ENCODE data around the gene GPX6.

Gene GPX6

DNA sequence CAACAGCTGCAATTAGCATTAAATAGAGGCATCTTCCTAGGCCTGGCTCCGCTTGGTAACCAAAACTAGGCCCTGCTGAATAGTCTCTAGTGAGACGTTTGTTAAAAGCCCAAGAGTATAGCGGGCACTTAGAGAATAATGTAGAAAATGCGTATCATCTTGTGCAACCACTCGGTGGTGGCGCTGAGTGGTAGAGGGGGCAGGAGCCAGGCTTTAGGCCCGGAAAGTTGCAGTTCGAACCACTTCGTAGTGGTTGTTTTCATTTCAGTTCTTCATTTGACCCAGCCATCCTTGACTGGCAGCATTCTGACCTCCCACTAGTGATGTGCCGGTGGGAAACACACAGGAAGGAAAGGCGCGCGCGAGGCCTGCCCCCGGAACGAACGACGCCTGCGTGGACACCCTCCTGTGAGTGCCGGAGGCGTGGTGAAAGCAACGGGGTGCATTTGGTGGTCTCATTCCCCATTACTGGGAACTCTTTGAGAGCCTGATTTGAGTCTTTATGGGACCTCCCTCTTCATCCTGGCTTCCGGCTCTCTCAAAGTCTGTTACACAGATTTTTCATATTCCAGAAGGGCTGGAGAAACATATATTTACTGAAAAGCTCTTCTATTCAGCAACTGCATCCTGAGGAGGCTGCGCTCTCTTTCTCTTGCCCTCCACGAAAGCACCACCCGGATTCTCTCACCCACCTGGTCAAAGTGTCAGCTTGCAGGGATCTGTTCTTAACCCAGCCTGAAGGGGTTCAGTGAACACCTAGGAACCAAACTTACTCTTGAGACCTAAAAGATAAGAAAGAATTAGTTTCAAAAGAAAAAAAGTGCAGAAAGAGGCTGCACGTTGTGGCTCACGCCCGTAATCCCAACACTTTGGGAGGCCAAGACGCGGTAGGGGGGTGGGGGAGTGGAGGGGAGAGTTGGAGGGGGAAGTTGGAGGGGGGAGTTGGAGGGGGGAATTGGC lies 28.3 kb upstream of the GPX6 start:
- no peak for FAIRE-seq
- TF ChIP-seq PAX5 (IDR thresholded peaks at IDR 0.05; ENCODE audit: insufficient read depth, low read length, severe bottlenecking), result no peak
- TF ChIP-seq SPI1 (IDR thresholded peaks at IDR 0.05; ENCODE audit: low read depth, low read length), result 0 out of 2 replicates have a peak, but pooled peaks have one; percentile 7
- peak; percentile 13 for DNase-seq (ENCODE audit: insufficient read length, low spot score)

DNA sequence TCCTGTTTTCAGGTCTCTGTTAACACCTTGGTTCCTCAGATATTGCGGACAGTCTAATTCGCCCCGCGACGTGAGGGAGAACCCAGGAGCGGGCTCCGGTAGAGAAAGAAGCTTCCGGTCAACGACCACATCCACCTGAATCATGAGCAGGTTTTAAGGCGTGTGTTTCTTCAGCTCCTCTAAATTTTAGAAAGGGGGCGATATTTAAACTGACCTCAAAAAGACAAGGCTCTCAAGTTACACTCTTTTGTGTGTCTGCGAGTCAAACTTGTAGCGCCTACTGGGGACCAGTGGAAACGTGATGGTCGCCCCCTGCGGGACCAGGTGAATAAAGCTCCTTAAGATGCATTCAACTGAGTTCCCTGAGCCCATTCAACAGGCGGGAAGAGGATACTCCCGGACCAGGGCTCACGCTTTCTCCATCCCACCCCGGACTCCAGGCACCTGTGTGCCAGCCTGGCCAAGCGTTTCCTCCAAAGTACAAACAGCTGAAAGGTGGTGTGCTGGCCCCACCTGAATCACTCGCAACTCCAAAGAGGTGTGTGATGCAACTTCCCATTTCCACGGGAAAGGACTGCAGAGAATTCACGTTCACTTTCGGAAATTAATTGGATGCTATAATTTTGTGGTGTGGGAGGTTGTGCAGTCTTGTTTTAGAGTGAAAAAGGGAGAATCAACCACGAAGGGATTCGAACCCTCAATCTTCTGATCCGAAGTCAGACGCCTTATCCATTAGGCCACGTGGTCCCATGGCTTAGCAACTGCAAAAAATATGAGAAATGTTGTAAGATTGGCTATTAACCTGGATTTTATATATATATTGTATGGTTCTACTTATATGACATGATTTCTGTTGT lies 27.1 kb upstream of the GPX6 start:
- DNase-seq (ENCODE audit: insufficient read length, low spot score) (peak; percentile 9), FAIRE-seq (no peak)
- TF ChIP-seq POLR2A (IDR thresholded peaks at IDR 0.05; ENCODE audit: low read depth, low read length), result no peak
- TF ChIP-seq TAF1 (IDR thresholded peaks at IDR 0.05; ENCODE audit: low read depth, low read length), result no peak
- TF ChIP-seq SPI1 (IDR thresholded peaks at IDR 0.05; ENCODE audit: low read depth, low read length), result no peak
- TF ChIP-seq PAX5 (IDR thresholded peaks at IDR 0.05; ENCODE audit: insufficient read depth, low read length, severe bottlenecking), result no peak
- no peak for TF ChIP-seq POLR2AphosphoS5 (IDR thresholded peaks at IDR 0.05; ENCODE audit: low read depth, low read length)
- TF ChIP-seq POU2F2 (IDR thresholded peaks at IDR 0.05; ENCODE audit: low read depth, low read length), result no peak

DNA sequence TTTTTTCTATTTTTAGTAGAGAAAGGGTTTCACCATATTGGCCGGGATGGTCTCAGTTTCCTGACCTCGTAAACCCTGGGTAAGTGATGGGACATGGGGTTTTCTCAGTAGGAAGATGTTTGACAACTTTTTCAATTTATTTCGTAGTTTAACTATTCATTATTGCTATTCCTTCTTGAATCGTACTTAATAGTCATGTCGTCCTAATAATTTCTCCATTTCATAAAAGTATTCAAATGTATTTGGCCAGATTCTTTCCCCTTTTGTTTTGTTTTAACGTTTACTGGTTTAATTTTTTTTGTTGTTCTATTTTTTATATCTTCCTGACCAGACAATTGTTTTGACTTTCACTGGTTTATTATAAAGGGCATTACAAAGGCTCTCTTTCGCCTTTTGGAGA lies 26.4 kb upstream of the GPX6 start:
- no peak for TF ChIP-seq POU2F2 (IDR thresholded peaks at IDR 0.05; ENCODE audit: low read depth, low read length)
- no peak for TF ChIP-seq POLR2AphosphoS5 (IDR thresholded peaks at IDR 0.05; ENCODE audit: low read depth, low read length)
- no peak for TF ChIP-seq SPI1 (IDR thresholded peaks at IDR 0.05; ENCODE audit: low read depth, low read length)
- no peak for TF ChIP-seq PAX5 (IDR thresholded peaks at IDR 0.05; ENCODE audit: insufficient read depth, low read length, severe bottlenecking)
- no peak for TF ChIP-seq POLR2A (IDR thresholded peaks at IDR 0.05; ENCODE audit: low read depth, low read length)
- TF ChIP-seq TAF1 (IDR thresholded peaks at IDR 0.05; ENCODE audit: low read depth, low read length), result no peak
- DNase-seq (ENCODE audit: insufficient read length, low spot score) (no peak), FAIRE-seq (no peak)

DNA sequence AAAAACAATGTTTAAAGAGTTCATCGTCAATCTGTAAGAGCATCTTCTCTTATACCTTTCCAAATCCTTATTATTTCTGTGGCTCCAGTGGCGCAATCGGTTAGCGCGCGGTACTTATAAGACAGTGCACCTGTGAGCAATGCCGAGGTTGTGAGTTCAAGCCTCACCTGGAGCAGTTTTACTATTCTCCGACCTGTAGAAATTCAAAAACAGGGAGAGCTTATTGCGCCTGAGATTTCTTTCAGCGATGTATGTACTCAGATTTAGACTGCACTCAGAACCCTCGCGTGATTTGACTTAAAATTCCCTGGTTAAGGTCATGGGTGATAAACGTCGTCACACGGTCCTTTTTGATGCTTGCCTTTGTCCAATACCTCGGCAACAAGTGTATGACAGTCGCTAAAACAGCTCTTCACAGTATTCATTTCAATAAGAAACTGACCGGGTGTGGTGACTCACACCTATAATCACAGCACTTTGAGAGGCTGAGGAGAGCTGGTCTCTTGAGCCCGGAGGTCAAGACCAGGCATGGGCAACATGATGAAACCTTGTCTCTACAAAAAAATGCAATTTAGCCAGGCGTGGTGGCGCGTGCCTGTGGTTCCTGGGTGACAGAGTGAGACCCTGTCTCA lies 22.0 kb upstream of the GPX6 start:
- no peak for TF ChIP-seq TAF1 (IDR thresholded peaks at IDR 0.05; ENCODE audit: low read depth, low read length)
- TF ChIP-seq POLR2A (IDR thresholded peaks at IDR 0.05; ENCODE audit: low read depth, low read length), result no peak
- TF ChIP-seq PAX5 (IDR thresholded peaks at IDR 0.05; ENCODE audit: insufficient read depth, low read length, severe bottlenecking), result no peak
- no peak for TF ChIP-seq POU2F2 (IDR thresholded peaks at IDR 0.05; ENCODE audit: low read depth, low read length)
- TF ChIP-seq SPI1 (IDR thresholded peaks at IDR 0.05; ENCODE audit: low read depth, low read length), result no peak
- TF ChIP-seq POLR2AphosphoS5 (IDR thresholded peaks at IDR 0.05; ENCODE audit: low read depth, low read length), result no peak
- no peak for DNase-seq (ENCODE audit: insufficient read length, low spot score)
- peak; percentile 5 for FAIRE-seq

DNA sequence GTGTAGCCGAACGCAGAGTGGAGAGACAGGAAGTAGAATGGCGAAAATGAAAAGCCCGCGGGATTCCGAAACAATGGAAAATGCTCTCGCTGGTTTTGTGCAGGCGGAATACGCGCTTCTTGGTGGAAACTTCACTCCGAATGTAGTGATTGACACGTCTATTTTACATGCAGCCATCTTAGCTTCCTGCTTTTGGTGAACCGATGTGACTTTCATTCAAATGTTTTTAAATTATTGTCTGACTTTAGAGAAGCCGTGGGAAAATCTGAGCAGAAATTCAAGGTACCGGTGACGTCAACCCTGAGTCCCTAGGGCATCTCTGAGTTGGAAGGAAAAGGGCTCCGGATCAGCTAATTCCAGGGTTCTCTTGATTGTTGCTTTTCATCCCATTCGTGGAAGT lies 21.5 kb upstream of the GPX6 start:
- no peak for TF ChIP-seq PAX5 (IDR thresholded peaks at IDR 0.05; ENCODE audit: insufficient read depth, low read length, severe bottlenecking)
- TF ChIP-seq POLR2A (IDR thresholded peaks at IDR 0.05; ENCODE audit: low read depth, low read length), result no peak
- no peak for TF ChIP-seq POLR2AphosphoS5 (IDR thresholded peaks at IDR 0.05; ENCODE audit: low read depth, low read length)
- no peak for TF ChIP-seq SPI1 (IDR thresholded peaks at IDR 0.05; ENCODE audit: low read depth, low read length)
- no peak for DNase-seq (ENCODE audit: insufficient read length, low spot score)
- no peak for FAIRE-seq

DNA sequence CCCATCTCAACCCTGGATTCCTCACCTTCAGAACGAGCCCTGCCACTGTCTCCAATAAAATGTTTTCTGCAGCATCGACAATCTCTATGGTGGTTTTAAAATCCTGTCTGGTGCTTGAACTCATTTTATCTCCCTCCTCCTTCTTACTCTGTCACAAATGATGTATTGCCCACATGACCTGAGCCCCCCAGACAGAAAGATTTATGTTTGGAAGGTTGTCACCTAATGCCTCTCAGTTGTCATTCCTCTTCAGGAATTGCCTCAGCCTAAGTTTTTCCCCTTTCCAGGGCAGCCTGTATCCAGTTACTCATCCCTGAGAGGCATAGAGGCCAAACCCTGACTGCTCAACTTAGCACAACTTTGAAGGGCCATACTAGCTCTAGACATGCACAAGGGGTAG lies 19.3 kb upstream of the GPX6 start:
- DNase-seq (ENCODE audit: insufficient read length, low spot score) (no peak), FAIRE-seq (no peak)
- TF ChIP-seq SPI1 (IDR thresholded peaks at IDR 0.05; ENCODE audit: low read depth, low read length) (no peak), POLR2A (IDR thresholded peaks at IDR 0.05; ENCODE audit: low read depth, low read length) (no peak), POU2F2 (IDR thresholded peaks at IDR 0.05; ENCODE audit: low read depth, low read length) (no peak), PAX5 (IDR thresholded peaks at IDR 0.05; ENCODE audit: insufficient read depth, low read length, severe bottlenecking) (no peak)

DNA sequence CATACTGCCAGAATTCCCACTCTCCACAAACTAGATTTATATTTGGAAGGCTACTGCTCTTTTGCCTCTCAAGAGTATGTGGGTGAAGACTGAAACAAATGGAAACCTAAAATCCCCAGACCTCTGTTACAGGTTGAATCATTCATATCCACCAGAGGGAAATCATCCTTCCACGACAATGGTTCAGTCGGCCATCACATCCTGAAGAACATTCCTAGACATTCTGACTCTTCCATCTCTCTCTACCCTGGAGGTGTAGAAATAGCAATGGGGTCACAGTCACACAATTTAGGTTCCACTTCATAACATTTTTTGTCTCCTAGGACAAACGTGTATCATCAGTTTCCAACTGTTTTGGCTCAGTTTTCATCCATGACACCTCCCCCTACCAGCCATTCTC lies 18.7 kb upstream of the GPX6 start:
- TF ChIP-seq POLR2A (IDR thresholded peaks at IDR 0.05; ENCODE audit: low read depth, low read length), result no peak
- TF ChIP-seq POLR2AphosphoS5 (IDR thresholded peaks at IDR 0.05; ENCODE audit: low read depth, low read length), result no peak
- no peak for TF ChIP-seq PAX5 (IDR thresholded peaks at IDR 0.05; ENCODE audit: insufficient read depth, low read length, severe bottlenecking)
- no peak for TF ChIP-seq TAF1 (IDR thresholded peaks at IDR 0.05; ENCODE audit: low read depth, low read length)
- TF ChIP-seq POU2F2 (IDR thresholded peaks at IDR 0.05; ENCODE audit: low read depth, low read length), result no peak
- TF ChIP-seq SPI1 (IDR thresholded peaks at IDR 0.05; ENCODE audit: low read depth, low read length), result no peak
- no peak for DNase-seq (ENCODE audit: insufficient read length, low spot score)
- FAIRE-seq, result no peak

DNA sequence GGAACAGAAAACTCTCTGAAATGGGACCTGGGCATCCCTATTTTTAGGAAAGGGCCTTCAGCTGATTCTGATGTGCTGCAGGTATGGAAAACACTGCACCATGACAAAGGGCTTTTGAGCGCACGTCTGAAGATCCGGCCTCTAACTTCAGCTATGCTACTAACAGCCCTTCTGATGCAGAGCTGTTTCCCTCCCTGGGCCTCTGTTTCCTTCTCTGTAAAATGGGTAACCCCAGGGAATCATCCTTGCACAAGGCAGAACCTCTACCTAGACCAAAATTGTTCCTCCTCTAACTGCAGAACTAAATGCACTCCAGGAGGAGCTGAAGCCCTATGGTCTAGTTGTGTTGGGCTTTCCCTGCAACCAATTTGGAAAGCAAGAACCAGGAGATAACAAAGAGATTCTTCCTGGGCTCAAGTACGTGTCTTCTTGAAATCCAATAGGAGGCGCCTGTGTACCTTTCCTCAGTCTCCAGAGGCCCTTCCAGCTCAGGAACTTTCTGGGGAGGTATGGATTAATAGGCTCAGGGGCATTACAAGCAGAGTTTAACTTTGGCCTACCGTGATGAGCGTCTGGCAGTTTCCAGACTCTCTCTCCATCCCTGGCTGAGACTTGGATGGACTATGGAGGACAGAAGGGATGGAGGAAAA lies 16.0 kb upstream of the GPX6 start:
- TF ChIP-seq POLR2AphosphoS5 (IDR thresholded peaks at IDR 0.05; ENCODE audit: low read depth, low read length) (no peak), TAF1 (IDR thresholded peaks at IDR 0.05; ENCODE audit: low read depth, low read length) (no peak), POU2F2 (IDR thresholded peaks at IDR 0.05; ENCODE audit: low read depth, low read length) (no peak), SPI1 (IDR thresholded peaks at IDR 0.05; ENCODE audit: low read depth, low read length) (no peak), PAX5 (IDR thresholded peaks at IDR 0.05; ENCODE audit: insufficient read depth, low read length, severe bottlenecking) (no peak), POLR2A (IDR thresholded peaks at IDR 0.05; ENCODE audit: low read depth, low read length) (no peak)
- no peak for DNase-seq (ENCODE audit: insufficient read length, low spot score)

DNA sequence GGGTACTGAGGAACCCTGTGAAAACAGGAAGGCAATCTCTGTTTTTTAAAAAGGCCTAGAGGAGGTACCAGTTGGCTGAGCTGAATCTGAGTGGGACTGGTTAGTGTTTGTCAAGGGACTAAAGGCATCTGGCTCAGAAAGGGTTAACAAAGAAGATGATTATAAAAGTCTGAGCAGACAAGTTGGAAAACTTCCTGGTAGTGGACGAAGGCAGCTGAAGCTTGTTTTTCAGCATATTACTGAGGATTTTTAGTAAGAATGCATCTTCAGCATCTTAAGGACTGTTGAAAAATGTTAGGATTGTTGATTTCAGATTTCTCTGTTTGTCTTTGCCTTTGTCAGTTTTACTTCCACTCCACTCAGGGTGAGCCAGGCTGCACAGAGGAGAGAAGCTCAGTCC lies 15.2 kb upstream of the GPX6 start:
- FAIRE-seq (no peak), DNase-seq (ENCODE audit: insufficient read length, low spot score) (no peak)
- TF ChIP-seq PAX5 (IDR thresholded peaks at IDR 0.05; ENCODE audit: insufficient read depth, low read length, severe bottlenecking), result no peak

More for the DNA sequence above, 16.0 kb upstream of the GPX6 start:
- no peak for FAIRE-seq

All from GM12891 (cell line).